Spleen (tissue), 7 donors: ENCODE data around the gene PDE4D.

Source experiments
- POLR2A ChIP-seq, 3 donors: fragments of 450-650 bp; IDR thresholded peaks; one replicate each; pipeline ENCODE4 v1.5.1; 2017; ENCODE audit warnings: antibody characterized with exemption in 3 of 3, mild to moderate bottlenecking in 1 of 3
- TF ChIP-seq, protein P1 (sequence below), 11 experiments: fragments of 200-600 bp in 7 of 11; fragments of 450-650 bp in 4 of 11; sonication (generic) in 4 of 11; IDR thresholded peaks in 8 of 11; conservative IDR thresholded peaks in 3 of 11; 1 replicate in 7 of 11; 2 replicates in 4 of 11; pipeline versions ENCODE4 v1.4.0 to v1.8.0; 2016 to 2021; ENCODE audit warnings: antibody characterized with exemption in 11 of 11, inconsistent platforms in 4 of 11, mild to moderate bottlenecking in 1 of 11
- donor health status: DM: no; HTN: no; CAD: no; lungs with moderate emphysema.
- donor health status: DM: no; HTN: no; CAD: no.
- donor health status: DM: no; HTN: no; CAD: no.

DNA sequence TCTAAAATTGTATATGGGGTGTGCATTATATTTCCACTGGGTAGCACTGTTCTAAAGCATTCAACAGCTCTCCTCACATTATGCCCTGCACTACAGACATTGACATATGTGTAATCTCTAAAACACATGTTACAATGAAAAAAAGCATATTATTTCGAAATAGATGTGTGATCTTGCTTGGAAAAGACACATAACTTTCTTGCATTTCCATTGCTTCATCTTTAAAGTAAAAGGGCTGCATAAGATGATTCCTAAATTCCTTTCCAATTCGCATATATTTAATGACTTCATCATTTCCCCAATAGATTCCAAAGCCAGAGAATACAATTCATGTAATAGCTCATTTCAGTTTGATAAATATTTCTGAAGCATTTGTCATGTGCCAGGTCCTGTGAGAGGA lies 566.9 kb downstream of the PDE4D start:
- TF ChIP-seq, protein P1, sequence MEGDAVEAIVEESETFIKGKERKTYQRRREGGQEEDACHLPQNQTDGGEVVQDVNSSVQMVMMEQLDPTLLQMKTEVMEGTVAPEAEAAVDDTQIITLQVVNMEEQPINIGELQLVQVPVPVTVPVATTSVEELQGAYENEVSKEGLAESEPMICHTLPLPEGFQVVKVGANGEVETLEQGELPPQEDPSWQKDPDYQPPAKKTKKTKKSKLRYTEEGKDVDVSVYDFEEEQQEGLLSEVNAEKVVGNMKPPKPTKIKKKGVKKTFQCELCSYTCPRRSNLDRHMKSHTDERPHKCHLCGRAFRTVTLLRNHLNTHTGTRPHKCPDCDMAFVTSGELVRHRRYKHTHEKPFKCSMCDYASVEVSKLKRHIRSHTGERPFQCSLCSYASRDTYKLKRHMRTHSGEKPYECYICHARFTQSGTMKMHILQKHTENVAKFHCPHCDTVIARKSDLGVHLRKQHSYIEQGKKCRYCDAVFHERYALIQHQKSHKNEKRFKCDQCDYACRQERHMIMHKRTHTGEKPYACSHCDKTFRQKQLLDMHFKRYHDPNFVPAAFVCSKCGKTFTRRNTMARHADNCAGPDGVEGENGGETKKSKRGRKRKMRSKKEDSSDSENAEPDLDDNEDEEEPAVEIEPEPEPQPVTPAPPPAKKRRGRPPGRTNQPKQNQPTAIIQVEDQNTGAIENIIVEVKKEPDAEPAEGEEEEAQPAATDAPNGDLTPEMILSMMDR (IDR thresholded peaks at IDR 0.05 in 8 of 11, conservative IDR thresholded peaks at IDR 0.05 in 3 of 11): no peak
- no peak for TF ChIP-seq POLR2A (IDR thresholded peaks at IDR 0.05)
